DMS153 treated with DMSO at 0.1 percent for 48 hours (cell line): ENCODE results near the gene P2RY6.
A peak's percentile ranks its signal among the peaks of the same experiment; 100 is the strongest.

Experiments
- DNase-seq: peaks from one replicate; lab custom pipeline; 2025; ENCODE audit not compliant: unreplicated experiment; lab: John Stamatoyannopoulos, UW

The P2RY6 gene

GRCh38 chr11:73314117-73314961, 42.2 kb downstream of the P2RY6 start:
- DNase-seq = no peak

GRCh38 chr11:73315293-73316020, 43.3 kb downstream of the P2RY6 start:
- no peak for DNase-seq

DNA sequence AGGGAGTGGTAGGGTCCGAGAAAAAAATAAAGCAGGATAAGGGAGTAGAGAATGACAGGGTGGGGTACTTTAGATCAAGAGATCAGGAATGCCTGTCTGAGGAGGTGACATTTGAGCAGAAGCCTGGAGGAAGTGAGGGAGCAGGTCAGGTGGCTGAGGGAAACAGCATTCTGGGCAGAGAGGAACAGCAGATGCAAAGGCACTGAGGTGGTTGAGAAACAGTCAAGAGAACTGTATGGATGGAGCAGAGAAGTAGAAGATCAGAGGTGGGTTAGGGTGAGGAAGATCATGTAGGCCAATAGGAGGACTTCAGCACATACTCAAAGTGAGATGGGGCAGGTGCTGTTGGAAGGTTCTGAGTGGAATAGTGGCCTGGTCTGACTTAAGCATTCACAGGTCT, 44.3 kb downstream of the P2RY6 start:
- DNase-seq = no peak

GRCh38 chr11:73317373-73317772, 45.2 kb downstream of the P2RY6 start:
- DNase-seq = no peak

DNA sequence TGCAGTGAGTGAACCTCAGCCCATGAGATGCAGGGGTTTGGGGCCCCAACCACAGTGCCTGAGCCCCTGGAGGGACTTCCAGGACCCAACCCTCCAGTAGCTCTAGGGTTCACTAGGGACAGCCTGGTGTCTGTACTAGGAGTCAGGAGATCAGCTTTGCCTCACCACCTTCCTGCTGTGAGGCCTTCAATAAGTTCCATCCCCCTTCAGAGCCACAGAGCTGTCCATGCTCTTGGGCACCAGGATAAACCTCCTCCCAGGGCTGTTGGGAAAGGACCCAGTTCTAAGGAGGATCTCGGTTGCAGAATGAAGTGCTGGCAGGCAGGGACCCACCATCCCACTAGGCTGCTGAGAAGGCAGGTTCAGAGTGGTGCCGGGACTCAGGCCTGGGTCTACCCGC, 45.7 kb downstream of the P2RY6 start:
- no peak for DNase-seq

DNA sequence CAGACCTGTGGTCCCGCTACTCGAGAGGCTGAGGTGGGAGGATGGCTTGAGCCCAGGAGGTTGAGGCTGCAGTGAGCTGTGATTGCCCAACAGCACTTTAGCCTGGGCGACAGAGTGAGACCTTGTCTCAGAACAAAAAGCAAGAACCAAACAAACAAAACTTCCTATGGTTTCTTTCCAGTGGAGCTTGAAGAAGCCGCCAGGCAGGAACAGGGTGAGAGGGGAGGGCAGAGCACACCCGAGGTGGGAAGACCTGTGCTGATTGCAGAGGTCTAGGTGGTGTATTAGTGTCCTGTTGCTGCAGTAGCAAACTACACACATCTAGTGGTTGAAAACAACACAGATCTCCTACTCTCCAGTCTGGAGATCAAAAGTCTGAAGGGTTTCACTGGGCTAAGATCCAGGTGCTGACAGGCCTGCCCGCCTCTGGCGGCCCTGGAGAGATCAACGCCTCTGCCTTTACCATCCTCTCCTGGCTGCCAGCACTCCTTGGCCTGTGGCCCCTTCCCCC, 46.4 kb downstream of the P2RY6 start:
- DNase-seq = no peak

DNA sequence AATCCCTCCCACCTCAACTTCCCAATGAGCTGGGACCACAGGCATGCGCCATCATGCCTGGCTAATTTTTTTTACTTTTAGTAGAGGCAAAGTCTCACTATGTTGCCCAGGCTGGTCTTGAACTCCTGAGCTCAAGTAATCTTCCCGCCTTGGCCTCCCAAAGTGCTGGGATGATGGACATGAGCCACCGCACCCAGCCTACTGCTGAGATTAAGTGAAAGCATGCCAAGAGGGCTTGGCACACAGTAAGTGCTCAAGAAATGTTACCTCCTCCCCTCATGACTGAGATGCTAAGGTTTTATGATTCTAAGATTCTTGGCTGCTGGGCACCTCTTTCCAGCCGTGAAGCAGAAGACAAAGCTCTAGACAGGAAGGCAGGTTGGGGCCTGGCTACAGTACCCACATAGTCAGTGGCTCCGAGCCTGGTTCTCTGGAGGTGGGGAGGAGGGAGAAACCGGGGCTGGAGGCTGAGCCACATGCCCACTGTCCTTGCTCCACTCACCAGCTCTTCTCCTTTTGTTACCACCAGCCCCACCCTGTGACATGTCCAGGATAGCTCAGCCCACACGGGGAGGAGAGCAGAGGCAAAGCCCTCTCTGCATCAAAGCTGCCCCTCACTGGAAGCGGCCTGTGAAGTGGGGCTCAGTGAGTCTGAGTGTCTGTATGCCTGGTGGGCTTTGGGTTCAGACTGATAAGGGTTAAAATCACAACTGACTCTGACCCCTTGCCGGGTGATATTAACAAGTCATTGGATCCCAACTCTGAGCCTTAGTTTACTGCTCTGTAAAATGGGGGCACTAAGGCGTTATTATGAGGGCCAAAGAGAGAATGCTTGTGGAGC, 48.8 kb downstream of the P2RY6 start:
- DNase-seq = no peak

DNA sequence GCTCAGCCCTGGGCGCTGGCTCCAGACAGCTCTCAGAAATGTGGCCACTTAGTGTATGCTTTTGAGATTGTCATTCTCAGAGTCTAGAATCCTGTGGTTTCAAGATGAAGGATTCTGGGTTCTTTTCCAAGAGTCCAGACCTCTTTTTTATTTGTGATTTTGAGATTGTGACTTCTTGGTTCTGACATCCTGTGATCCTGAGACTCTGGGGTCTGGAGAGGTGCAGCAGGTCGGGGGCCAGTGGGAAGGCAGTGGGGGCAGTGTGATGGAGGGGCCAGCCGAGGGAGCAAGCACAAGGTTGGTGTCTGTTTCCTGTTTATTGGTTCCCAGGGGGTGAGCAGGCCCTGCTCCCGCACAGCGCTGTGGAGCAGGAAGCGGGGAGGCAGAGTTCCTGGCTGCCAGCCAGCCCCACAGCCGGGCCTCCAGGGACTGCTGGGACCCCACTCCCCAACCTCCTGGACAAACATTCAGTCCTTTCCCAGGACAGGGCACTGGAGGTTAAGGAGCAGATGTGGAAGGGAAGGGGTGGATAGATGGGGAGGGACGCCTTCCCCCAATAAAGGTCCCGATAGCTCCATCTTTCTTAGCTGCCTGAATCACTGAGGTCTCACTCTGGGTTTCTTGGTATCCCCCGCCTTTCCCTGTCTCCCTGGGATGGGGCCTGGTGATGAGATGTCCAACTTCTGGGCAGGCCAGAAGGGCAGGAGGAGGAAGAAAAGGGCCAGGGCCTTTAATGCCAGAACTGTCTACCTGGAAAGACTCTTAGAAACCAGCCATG, 49.7 kb downstream of the P2RY6 start:
- peak; percentile 18 for DNase-seq

- DNase-seq = no peak
Observed at GRCh38 chr11:73322382-73323306, 50.5 kb downstream of the P2RY6 start.

- DNase-seq = no peak
Observed at GRCh38 chr11:73323464-73323863, 51.3 kb downstream of the P2RY6 start.

DNA sequence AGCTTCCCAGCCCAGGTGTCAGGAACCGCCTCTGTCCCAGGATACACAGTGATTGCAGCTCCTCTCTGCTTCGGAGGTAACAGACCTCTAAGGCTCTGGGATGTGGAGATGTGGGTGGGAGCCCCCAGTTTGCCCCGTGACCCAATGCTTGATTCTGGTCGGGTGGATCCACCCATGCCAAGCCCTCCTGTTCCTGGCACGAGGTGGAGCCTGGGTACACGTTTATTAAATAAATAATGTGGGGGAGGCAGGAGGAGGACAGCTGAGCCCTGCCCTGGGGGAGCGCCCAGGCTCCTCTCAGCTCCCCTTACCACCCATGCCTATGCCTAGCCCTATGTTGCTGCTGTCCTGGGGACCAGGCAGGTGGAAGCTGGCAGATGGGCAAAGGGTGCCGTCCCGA, 52.0 kb downstream of the P2RY6 start:
- no peak for DNase-seq

GRCh38 chr11:73324665-73325035, 52.5 kb downstream of the P2RY6 start:
- no peak for DNase-seq

GRCh38 chr11:73325036-73325981, 53.2 kb downstream of the P2RY6 start:
- no peak for DNase-seq

DNA sequence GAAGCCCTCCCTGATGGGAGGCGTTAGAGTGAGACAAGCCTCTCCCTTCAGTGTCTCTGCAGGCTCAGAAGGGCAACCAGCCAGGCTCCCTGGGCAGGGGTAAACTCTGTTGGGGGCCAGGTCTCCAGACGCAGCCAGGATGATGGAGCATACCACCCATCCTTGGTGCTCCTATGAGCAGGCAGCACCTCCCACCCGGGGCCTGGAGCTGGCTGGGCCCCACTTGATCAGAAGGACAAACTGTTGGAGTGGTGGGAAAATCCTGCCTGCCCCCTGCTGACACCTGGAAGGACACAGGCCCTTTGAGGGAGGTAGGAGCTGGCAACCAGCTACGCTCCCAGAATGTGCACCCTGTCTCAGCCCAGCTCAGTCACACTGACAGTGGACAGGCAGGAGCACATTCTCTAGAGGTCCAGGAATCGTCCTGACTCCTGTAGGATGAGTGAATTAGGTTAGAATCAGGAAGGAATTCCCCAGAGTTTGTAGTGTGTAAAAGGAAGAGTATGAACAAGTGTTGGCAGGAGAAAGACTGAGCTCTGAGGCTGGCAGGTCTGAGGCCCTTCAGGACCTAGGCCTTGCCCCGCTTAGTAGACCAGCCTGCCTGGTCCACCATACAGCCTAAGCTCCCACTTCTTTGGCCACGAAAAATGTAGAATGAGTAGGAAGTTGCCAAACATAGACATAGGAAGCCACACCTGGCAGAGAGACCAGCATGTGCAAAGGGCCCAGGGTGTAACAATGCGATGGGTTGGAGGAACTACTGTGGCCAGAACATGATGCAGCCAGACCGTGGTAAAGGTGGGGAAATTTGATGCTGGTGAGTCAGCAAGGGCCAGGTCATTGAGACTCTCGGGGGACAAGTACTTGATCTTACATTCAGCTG, 55.0 kb downstream of the P2RY6 start:
- no peak for DNase-seq

DNA sequence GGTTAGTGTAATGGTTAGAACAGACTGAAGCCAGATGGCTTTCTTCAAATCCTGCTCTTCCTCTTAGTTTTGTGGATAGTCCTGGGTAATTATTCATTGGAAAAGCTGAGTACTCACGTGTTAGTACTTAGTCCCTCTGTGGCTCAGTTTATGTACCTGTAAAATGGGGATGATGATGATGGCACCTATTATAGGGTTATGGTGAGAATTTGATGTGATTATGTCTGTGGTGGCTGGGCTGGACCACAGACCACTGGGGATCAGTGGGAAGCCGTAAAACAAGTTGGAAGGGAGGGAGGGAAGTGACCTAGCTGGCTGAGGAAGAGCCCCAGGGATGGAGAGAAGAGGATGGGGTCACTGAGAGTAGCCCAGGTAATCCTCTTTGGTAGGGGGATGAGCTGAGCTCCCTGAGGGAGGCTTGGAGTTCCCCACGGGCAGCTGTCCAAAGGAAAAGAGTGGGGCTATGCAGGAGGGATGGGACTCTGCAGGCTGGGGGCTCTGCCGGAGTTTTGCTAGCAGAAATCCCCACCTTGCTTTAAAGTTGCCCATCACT, 55.8 kb downstream of the P2RY6 start:
- no peak for DNase-seq

DNA sequence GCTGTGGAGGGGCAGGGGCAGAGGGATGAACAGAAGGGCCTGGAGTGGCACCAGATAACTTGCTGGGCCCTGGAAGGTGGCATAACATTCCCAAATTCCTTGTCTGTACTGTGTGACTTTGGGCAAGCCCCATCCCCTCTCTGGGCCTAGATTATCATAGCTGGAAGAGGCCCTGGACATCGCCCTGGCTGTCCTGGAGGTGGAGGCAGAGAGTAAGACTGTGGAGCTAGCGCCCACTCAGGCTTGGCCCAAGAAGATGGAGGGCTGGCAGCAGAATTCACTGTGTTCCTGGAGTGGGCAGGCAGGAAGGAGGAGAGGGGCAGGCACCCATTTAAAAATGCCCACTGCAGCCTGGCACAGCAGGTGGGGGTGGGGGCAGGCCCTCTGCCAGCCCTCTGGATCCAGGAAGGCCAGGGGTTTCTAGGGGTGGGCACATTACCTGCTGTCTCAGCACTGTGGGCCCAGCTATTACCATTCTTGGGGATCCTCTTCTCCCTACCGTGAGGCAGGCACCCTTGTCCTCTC, 58.5 kb downstream of the P2RY6 start:
- DNase-seq = no peak
